GM18505 (cell line): ENCODE measurements around the gene USH1C.

Experiments used
- ATAC-seq: cut with Tn5 transposase; IDR thresholded peaks from one replicate; pipeline ENCODE4 v1.9.1; 2021; ENCODE audit not compliant: unreplicated experiment
- POLR2A ChIP-seq: IDR thresholded peaks from 4 replicates; pipeline ENCODE4 v1.6.1; 2011; ENCODE audit warnings: borderline replicate concordance; ENCODE audit not compliant: insufficient read depth, insufficient read length; ENCODE audit errors: extremely low read depth

The USH1C gene

GRCh38 chr11:17548444-17548843, 4.2 kb upstream of the USH1C start:
- ATAC-seq: no peak
- no peak for TF ChIP-seq POLR2A

- no peak for TF ChIP-seq POLR2A
- no peak for ATAC-seq
These were observed 3.7 kb upstream of the USH1C start for GRCh38 chr11:17547932-17548331.

GRCh38 chr11:17547051-17547577, 2.9 kb upstream of the USH1C start, which contains the start of gene OTOG:
Gene OTOG (plus strand): TSS chr11:17547259. CDS start chr11:17547373, 114 bp downstream.
- no peak for TF ChIP-seq POLR2A
- no peak for ATAC-seq

GRCh38 chr11:17546240-17546639, 2.0 kb upstream of the USH1C start:
- ATAC-seq: no peak
- TF ChIP-seq POLR2A: no peak

- no peak for TF ChIP-seq POLR2A
- no peak for ATAC-seq
These were observed 539 bp downstream of the USH1C start for GRCh38 chr11:17543574-17544180.

- TF ChIP-seq POLR2A: no peak
- no peak for ATAC-seq
These were observed 1.2 kb downstream of the USH1C start for GRCh38 chr11:17543041-17543440.

GRCh38 chr11:17542249-17542648, 2.0 kb downstream of the USH1C start:
- ATAC-seq: no peak

GRCh38 chr11:17541330-17541885, 2.8 kb downstream of the USH1C start:
- no peak for TF ChIP-seq POLR2A
- ATAC-seq: no peak

More at GRCh38 chr11:17542249-17542648, 2.0 kb downstream of the USH1C start:
- TF ChIP-seq POLR2A: no peak

GRCh38 chr11:17540807-17541206, 3.4 kb downstream of the USH1C start:
- TF ChIP-seq POLR2A: no peak
- ATAC-seq: no peak

- no peak for ATAC-seq
- TF ChIP-seq POLR2A: no peak
These were observed 5.5 kb downstream of the USH1C start for GRCh38 chr11:17538731-17539130.

- no peak for ATAC-seq
- TF ChIP-seq POLR2A: no peak
These were observed 6.2 kb downstream of the USH1C start for GRCh38 chr11:17538054-17538453.

- no peak for TF ChIP-seq POLR2A
- no peak for ATAC-seq
These were observed 7.0 kb downstream of the USH1C start for GRCh38 chr11:17537261-17537660.

GRCh38 chr11:17535488-17535887, 8.7 kb downstream of the USH1C start:
- no peak for TF ChIP-seq POLR2A
- no peak for ATAC-seq

- no peak for ATAC-seq
- no peak for TF ChIP-seq POLR2A
These were observed 10.3 kb downstream of the USH1C start for GRCh38 chr11:17533778-17534415.
